Limb (tissue), 2 donors: ENCODE measurements around the gene USP46.

ENCODE experiments used
- DNase-seq, 2 donors: peaks; one replicate each; pipeline ENCODE4 v3.0.0-alpha.2; 2016; ENCODE audit errors: extremely low spot score in 2 of 2

The USP46 gene

DNA sequence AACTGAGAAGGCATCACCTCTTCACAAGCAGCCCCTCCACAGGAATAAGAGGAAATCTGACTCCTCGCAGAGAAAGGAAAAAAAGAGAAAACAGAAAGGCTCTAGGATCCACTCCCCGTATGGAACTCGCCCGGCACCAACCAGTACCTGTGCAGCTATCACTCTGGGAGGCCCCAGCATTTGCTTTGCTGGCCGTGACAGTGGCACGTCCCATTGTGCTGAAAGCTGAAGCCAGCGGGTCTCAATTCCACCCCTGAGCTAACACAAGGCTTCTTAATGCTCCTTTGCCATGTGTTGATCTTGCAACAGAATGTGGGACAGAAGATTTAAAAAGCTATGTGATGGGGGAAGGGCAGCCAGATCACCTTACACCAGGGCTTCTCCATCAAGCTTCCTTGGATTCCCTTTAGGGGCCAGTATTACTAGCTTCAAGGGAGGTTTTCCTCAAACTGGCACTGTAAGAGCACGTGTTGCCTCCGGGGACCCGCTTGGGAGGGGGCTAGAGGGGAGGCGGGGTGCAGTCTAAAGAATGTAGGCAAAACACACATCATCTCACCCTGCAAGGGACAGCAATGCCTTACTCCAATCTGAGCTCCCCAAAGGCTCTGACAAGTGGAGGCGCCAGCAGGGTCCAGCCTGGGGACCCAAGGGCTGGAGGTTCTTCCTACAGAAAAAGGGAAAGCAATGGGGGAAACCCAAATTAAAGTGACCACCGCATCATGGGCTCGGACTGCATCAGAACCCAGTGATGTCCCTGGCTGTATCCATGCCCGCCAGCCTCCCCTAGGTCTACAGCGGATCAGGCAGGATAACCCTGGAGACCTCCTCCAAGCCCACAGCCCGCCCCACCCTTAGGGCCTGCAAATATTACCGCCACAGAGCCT, 1.2 kb downstream of the USP46 start:
- peak; percentile 60 to 65 for DNase-seq

DNA sequence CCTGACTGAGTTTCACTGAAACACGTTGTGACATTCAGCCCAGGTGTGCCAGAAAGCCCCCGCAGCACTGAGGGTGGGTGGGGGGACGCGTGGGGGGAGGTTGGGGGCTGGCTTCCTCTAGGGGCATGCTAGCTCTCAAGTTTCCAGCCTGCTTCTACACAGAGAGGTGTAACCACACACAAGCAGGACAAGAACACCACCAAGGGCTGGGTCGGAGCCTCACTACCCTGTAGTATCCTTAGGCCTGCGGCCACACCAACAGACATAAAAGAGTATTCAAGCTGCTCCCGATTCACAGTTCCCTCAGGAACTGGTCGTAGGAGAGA, 1.8 kb downstream of the USP46 start:
- DNase-seq, result peak in 1 of 2 donors; percentile 37

DNA sequence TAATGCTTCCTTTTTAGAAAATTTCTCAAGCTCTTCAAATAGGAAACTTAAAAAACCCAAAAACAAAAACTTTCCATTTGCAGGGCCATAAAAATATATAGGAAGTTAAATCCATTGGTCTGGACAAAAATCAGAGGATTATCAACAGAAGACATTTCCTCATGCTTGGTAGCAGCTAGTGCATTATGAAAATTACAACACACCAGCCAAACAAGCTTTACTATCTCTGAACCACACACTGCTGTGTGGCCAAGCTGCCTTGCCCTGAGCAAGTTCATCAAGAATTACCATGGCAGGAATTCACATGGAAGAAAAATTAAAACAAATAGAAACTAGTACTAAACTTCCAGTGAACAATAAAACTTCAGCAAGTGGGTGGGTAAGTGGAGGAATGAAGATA, 3.6 kb downstream of the USP46 start:
- no peak for DNase-seq

DNA sequence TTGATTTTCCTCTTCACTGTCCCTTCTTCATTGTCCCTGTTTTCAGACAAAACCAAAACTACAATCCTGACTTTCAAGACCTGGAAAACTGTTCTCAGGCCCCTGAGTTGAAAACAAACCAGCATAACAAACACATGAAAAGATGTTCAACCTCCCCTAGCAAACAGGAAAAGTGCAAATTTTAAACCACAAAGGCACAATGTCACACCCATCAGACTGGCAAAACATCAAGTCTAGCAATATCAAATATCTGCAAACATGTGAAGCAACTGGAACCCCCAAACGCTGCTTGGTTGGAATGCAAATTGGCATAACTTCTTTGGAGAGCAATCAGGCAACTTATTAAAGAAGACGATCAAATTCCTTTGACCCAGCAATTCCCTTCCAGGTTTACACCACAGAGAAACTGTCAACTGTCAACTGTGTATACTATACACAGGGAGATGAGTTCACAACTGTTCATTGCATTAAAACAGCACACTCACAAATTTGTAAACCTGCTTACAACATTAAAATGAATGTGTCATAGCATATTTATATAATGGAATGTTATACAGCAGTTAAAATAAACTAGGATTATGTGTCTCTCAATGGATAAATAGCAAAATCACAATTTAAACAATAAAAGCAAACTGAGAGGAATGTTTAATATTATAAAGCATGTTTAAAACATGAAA, 7.0 kb downstream of the USP46 start:
- no peak for DNase-seq

DNA sequence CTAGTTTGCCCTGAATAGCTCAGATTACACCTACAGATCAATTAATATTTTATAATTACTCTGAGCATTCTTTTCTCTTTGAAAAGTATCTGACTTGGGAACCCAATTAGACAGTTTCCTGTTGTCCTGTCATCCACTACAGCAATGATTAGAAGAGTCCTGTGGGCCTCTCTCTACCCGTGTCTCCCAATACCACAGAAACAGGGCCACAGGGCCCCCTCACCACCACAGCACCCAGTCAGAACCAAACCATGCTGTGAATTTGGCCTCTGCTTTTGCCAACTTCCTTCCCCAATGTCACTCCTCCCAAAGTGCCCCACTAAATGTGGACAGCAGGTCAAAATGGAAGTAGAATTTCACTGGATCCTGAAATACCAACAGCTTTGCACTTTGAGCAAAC, 10.3 kb downstream of the USP46 start:
- DNase-seq, result no peak

DNA sequence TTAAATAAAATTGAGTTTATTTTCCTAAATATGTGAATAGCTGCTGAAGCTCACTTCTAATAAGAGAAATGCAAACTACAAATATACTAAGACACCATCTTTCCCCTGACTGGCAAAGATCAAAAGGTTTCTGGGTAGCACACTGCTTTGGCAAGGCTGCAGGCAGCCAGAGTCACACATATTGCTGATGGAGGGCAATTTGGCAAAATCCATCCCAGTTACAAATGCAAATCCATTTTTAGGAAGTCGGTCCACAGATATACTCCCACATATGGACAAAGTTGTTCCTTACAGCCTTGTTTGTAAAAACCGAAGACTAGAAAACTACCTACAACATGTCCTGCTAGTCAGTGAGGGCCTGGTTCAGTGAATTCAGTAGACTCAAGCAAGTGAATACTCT, 12.4 kb downstream of the USP46 start:
- DNase-seq, result no peak

DNA sequence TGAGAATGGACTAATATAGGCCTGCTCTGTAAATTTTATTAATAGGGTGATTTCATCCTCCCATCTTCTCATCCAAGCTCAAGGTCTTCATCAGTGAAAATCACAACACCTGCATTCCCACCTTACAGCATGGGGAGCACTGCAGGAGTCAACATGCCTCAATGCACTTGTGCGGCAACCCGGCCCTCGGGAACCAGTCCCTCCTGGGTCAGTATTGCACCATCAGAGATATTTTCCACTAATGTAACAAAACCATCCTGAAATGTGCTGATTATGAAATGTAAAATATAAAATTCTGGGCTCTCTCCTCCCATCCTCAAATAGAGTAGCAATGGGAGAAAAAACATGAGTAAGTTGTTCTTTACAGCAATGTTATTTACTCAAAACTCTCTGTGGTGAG, 13.0 kb downstream of the USP46 start:
- DNase-seq, result no peak

DNA sequence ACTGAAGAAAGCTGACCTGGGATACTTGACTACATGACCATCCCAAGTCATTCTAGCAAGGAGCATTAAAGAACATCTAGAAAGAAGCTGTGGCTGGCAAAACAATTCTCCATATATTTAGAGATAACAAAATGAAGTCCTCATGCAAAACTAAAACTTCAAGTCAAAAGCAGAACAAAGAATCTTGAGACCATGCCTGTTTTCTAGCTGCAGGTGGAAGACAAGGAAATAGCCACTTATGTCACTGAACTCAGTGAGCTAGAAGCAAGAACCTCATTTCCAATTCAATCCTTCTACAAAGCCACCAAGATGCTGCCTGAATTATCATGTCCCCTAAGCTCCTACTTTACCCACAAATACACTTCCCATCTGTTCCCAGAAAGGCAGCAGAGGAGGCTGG, 13.8 kb downstream of the USP46 start:
- DNase-seq, result no peak

DNA sequence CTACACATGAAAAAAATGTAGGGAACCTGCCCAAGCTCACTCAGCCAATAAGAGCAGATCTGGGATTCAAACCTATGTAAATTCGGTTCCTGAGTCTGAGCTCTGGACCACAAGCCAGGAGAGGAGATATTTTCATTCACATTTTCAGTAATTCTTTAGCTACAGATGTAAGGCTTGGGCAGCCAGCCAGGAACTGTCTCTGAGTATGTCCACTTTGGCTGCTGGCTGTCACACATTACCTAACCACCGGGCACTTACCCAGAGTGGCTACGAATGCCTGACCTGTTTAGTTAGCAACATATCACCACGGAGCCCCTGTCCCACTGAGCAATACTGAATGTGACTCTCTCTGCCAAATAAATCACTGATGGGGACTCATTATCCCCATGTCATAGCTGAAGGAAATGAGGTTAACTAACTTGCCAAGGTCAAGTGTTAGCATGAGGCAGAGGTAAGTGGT, 15.3 kb downstream of the USP46 start:
- DNase-seq, result peak; percentile 42 to 45

DNA sequence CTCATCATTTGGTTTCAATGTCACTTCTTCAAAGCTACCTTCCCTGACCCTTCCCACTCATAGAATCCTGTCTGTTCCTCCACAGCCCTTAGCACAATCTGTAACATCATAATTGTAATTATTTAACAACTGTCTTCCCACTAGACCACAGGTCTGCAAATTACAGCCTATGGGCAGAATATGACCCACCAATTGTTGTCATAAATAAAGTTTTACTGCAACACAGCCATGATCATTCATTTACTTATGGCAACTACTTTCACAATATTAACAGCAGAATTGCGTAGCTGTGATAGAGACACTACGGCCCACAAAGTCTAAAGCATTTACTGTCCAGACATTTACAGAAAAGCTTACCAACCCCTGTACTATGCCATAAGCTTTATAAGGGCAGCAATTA, 15.9 kb downstream of the USP46 start:
- DNase-seq, result no peak

DNA sequence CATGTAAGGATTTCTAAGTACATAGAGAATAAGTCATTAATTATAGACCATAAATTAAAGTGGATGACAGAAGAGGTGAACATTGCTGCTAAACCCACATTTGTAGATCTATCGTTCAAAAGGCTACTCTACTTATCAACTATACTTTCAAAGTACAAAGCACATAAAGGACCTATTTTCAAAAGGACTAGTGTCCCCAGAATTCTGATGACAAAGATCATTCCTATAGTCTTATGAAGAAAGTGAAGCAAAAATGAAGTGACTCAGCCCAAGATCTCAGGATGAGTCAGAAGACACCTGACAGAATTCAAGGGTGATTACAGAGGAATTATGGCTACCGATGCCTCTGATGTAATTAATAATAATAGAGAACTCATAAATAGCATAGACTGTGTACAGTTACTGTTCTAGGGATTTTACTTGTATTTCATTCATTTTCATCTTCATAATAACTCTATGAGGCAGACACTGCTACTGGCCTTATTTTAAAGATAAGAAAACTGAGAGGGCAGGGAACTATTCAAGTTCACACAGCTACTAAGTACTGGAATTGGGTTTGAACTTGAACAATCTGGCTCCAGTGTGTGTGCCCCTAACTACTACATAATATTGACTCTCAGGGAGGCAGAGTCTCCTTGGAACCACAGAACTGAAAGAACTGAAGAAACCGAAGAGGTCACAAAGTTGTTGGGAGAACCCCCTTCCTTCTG, 17.1 kb downstream of the USP46 start:
- DNase-seq, result no peak

DNA sequence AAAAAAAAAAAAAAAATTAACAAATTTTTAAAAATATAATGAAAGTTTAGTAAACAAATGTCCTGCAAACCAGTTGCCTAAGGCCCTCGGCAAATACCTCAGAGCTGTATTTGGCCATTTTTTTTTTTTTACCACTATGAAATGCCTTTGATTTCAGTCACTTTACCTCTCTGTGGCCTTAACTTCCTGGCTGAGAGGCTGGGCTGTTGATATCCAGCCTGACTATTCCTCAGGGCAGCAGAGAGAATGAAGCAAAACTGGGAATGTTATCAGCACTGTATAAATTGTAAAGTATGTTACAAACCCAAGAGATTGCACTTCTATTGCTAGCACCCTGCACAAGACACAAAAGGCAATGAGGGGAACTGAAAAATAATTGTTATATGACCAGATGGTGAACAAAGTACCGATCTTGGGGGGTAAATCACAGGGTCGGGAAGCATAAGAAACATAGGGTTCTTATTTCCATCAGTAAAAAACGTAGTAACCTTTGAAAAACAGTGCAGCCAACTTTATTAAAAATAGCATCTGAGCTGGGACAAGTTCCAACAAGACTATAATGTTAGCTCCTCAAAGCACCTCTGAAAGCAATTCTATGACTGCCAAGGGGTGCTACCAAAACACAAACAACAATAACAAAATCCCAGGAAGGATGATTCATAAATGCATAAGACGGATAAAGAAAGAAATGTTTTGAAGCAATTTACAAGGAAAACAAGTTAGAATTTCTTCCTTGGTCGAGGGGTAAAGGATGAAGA, 18.1 kb downstream of the USP46 start:
- no peak for DNase-seq

DNA sequence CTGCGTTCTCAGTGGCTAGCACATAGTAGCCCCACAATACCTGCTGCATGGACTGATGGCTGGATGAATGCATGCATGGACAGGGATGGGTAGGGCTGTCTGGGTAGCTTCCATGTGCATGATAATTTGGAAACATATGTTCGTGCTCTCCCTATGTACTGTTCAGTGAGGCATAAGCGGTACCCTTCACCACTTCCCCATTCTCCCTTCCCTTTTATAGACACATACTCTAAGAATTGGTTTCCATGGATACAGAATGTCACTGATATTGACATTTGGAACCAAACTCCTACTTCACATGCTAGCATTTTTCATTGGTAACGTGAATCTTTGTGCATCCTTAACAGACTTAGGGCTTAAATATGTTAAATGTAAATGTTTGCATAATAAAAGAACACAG, 20.4 kb downstream of the USP46 start:
- no peak for DNase-seq

DNA sequence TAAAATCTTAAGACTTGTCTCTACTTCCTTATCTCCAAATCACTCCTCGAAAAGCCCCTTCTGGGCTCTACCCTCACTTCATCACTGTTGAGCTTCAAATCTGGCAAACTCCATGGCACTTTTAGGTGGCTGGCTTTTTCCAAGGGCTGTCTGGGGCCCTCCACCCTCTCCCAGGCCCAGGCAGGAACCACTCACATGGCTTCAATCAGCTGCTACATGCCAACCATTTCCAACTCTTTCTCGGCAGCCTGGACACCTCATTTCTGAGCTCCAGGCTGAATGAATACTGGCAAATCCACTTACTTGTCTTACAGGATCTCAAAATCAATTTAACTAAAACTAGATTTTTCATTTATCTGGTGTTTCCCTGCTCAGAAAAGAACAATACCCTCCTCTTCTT, 22.0 kb downstream of the USP46 start:
- DNase-seq, result no peak

DNA sequence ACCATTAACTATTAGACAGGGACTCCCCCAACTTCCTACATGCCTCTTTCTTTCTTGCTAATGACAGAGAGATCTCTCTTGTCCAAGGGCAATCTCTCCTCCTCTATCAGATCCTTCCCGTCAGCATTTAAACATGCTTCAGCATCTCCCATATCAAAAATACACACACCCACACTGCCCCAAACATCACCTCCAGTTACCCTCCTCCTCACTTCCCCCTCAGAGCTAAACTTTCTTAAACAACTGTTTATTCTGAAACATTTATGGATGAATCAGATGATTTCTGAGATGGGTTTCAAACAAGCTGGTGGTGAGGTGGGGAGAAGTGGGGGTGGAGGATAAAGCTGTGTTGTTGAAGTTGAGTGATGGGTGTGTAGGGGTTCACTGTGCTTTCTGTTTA, 23.5 kb downstream of the USP46 start:
- DNase-seq, result no peak

DNA sequence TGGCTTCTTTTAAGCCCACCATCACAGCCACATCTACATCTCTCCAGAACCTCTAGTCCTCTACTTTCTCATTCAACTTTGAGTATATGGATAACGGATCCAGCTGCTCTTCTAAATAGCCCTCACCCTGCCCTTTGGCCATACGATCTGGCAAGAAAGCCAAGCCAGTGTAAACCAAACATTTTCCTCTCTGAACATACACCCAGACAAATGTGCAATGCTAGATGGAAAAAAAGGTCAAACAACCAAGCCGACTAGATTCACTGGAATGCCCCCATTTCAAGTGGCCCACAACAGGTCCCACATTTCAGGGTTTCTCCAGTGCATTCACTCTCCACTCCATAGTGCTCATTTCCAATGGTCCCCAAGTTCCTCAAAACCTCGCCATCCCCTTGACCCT, 24.0 kb downstream of the USP46 start:
- DNase-seq, result no peak

DNA sequence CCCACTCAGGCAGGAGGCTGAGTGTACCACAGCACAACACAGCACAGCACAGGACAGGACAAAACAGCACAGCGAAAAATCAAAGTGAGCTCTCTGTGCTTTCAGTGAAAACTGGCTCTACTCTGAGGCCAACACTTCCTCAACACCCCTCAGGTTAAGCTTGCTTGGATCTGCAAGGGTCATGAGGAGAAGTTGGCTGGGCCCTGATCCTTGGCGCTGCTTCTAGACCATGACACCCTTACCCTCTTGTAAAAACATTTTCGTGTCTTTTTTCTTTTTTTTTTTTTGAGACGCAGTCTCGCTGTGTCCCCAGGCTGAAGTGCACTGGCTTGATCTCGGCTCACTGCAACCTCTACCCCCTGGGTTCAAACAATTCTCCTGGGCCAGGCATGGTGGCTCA, 25.3 kb downstream of the USP46 start:
- no peak for DNase-seq

DNA sequence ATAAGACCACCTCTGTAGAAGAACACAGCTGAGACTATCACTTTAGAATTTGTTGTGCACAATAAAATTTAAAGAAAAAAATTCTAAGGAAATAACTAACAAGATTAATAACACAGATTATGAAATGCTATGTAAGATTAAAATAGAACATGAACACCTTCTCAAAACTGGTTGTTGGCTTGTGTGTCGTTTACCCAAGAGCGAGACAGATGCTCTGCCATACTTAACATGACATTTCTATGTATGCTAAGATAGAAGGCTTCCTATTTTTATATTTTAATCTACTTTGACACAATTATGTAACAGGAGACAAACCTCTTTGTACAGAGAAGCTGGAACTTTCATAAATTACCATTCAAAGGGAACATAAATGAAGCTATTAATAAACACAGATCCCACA, 30.1 kb downstream of the USP46 start:
- DNase-seq, result no peak

DNA sequence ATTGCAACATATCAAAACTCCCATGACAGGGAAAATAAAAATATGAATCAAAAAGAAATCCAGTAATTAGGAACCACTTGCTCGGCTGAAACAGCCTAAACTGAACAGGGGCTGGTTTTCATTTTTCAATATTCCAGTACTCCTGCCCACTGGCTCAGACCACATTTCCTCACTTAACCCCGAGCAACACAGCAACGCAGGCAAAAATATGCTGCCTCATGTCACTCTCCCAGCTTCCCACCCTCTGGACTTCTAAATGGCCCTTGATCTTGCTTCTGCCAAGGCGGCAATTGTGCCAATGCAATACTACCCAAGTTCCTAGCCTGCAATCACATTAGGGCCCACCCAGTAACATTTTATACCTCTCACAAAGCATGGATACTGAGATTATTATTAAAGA, 30.6 kb downstream of the USP46 start:
- DNase-seq, result no peak

DNA sequence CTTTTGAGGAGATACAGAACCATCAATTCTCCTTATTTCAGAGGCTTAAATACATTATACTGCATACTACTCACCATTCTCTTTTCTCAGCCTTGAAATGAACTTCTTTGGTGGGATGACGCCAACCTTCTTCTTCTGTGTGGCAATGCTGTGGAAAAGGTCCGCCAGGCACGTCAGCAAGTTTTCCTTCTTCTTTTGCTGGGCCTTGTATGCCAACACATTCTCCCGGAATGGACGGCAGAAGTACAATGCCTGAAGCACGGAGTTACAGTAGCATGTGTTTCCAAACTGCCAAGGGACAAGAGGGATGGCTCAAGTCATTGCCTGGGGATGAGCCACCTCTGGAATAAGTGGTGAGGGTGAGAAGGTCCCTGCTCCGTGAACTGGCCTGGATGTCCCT, 31.2 kb downstream of the USP46 start:
- no peak for DNase-seq

DNA sequence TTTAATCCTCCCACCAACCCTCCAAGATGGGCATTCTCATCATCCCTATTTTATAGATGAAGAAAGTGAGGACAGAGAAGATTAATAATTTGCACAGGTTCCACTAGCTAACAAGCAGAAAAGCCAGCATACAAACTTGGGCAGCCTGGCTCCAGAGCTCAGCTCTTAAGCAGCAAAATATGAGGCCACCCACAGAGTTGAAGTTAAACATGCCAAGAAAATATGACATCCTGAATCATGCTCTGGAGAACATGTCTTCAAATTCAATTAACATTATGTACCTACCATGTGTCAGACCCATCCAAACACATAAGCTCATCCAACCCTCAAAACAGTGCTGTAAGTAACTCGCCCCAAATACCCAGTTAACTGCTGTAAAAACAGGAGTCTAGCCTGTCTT, 33.9 kb downstream of the USP46 start:
- DNase-seq, result no peak

DNA sequence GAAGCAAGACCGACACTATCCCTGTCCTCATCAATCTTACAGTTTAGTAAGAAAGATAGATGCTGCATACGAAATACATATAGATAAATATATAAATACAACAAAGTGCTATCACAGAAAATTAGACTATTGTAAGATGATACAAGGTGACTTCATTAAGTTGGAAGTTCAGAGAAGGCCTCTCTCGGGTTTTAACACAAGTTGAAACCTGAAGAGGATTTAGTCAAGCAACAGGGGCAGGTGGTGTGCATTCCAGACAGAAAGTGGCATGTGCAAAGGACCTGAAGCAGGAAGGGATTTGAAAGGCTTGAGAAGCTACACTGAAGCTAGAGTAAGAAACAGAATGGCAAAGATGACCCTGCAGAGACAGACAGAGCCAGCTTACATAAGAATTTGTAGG, 36.5 kb downstream of the USP46 start:
- DNase-seq, result no peak
